Measurements from ENCODE around the gene SMIM10.
"Not testable (repeated sequence)": the region's sequence is repeated elsewhere in the genome, so short reads cannot be mapped to it uniquely, and the experiment has no call there.

SMIM10 gene

GRCh38 chrX:135015523-135016245, 24.9 kb downstream of the SMIM10 start:
- no peak for DNase-seq

- not testable (repeated sequence) for DNase-seq
These were observed 29.1 kb downstream of the SMIM10 start for GRCh38 chrX:135019890-135020289.

GRCh38 chrX:135023791-135024190, 33.0 kb downstream of the SMIM10 start:
- DNase-seq, result not testable (repeated sequence)

GRCh38 chrX:135024526-135024925, 33.7 kb downstream of the SMIM10 start:
- no peak for DNase-seq

- DNase-seq, result not testable (repeated sequence)
These were observed 39.6 kb downstream of the SMIM10 start for GRCh38 chrX:135030207-135030963.

GRCh38 chrX:135041149-135042123, 50.6 kb downstream of the SMIM10 start:
- DNase-seq, result not testable (repeated sequence)

Measured in OCI-M1 (cell line).